Activated CD8-positive, alpha-beta memory T cell treated with anti-CD3 and anti-CD28 coated beads for 24 hours (primary cell): ENCODE measurements around the gene INPP4A.

ENCODE experiments used
- DNase-seq: peaks from one replicate; pipeline ENCODE4 v3.0.0-alpha.2; 2020

Gene INPP4A

GRCh38 chr2:98548920-98549818 is 104.5 kb downstream of the INPP4A start:
- DNase-seq = peak; percentile 53

GRCh38 chr2:98550165-98550564 is 105.5 kb downstream of the INPP4A start:
- peak; percentile 51 for DNase-seq

- DNase-seq = peak; percentile 64
Measured at GRCh38 chr2:98551316-98551715, 106.7 kb downstream of the INPP4A start.

DNA sequence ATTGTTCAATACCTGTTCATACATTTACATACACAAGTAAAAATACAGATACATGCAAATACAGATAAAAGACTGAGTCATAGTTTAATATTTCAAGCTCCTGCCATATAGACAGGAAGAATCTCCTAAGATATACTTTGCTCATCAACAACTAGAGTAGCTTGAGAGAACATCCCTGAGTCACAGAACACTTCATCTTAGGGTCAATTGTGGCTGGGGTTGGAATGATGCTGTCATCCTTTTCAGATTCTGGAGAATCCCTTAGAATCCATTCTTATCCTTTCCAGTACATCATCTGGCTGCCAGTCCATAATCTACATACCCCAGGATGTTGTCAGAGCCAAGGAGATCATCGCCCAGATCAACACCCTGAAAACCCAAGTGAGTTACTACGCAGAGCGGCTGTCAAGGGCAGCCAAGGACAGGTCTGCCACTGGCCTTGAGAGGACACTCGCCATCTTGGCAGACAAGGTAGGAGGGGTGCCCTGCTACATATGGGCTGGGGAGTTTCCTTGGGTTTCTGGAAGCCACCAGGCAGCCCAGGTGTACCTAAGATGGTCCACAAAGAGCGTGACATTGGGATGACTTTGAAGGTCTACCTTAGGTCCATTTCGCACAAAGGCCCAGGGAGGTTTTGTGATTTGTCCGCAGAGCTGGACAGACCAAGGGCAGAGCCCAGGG is 108.0 kb downstream of the INPP4A start:
- DNase-seq = peak; percentile 32

DNA sequence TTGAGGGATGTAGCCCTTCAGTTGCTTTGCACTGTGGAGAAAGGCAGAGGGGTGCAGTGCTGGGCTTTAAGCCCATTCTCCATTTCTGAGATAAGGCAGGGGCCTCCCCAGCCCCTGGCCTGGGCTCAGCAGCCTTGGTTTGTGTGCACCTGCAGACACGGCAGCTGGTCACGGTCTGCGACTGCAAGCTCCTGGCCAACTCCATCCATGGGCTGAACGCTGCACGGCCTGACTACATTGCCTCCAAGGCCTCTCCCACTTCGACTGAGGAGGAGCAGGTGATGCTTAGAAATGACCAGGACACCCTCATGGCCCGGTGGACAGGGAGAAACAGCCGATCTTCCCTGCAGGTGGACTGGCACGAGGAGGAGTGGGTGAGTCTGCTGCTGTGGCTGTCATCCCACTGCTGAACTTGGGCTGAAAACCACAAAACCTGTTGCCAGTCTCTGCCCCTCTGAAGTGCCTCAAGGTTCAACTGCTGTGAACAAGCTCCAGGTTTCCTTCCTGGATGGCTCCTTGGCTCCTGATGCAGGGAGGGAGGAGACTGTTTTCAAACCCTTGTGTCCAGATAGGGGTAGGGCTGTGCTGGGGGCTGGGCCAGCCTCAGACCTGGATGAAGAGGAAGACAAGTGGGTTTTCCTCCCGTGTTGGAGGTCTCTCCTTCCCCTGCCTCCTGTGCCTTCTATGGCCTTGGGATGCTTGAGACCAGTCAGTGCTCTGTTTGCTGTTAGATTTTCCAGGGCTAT is 109.6 kb downstream of the INPP4A start:
- no peak for DNase-seq

- DNase-seq = no peak
Measured at GRCh38 chr2:98555696-98556095, 111.0 kb downstream of the INPP4A start.

- no peak for DNase-seq
Measured at GRCh38 chr2:98556344-98557033, 111.8 kb downstream of the INPP4A start.

DNA sequence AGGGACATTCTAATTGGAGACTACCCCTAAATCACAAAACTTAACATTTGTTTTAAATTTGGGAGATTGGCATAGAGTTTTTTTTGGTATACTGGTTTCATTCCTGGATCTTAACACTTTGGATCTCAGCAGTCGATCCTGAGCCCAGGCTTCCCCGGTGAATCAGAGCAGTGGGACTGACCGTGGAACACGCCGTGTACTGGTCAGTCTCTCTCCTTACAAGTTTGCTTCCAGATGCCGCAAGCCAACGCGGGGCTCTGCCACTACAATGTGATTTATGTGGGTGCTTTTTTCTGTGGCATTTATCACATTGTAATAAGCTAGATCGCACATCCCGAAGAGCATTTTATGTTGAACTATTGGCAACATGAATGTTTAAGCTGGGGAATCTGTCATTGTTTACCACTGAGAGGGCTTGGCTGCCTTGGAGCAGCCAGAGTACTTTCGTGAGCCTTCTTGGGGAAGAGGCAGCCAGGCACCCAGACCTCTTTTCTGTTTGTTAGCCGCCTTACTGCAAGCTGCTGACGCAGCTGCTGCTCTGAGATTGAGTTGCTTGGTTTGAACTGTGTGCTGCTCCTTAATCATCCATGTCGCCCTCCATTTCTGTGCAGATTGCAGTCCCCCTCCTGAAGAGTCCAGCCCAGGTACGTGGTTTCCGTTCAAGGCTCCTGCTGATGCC is 114.3 kb downstream of the INPP4A start:
- no peak for DNase-seq

DNA sequence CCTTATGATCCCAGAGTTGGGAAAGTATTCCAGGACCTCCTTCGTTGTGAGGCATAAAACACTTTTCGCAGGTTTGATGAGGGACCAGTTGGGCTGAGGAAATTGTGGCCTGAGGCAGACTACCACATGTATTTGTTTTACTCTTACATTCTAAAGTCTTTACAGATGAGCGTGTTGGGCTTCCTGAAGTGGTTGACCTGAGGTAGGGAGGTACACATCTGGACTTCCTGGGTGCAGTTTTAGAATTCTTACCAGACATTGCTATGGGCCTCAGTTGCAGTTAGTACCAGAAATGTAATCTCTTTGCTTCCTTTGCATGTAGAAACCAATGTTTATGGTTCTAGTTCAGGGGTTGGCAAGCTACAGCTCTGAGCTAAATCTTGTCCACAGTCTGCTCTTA is 114.9 kb downstream of the INPP4A start:
- DNase-seq = no peak

- no peak for DNase-seq
Measured at GRCh38 chr2:98560256-98560771, 115.7 kb downstream of the INPP4A start.

DNA sequence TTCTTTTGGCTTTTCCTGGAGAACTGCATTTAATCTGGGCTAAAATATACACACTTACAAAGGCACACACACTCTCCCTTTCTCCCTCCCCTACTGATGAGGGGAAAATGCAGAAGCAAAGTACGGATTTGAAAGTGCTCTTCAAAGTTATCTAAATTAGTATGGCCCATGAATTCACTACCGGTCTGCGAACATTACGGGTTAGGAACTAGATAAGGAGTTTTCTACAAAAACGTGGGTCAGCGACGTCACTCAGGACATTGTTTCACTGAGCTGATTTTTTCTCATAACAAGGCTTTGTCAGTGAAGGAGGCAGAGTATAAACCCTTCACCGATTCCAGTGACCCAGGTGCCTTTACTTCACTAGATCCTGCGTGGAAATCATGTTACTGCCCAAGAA is 116.4 kb downstream of the INPP4A start:
- DNase-seq = no peak

DNA sequence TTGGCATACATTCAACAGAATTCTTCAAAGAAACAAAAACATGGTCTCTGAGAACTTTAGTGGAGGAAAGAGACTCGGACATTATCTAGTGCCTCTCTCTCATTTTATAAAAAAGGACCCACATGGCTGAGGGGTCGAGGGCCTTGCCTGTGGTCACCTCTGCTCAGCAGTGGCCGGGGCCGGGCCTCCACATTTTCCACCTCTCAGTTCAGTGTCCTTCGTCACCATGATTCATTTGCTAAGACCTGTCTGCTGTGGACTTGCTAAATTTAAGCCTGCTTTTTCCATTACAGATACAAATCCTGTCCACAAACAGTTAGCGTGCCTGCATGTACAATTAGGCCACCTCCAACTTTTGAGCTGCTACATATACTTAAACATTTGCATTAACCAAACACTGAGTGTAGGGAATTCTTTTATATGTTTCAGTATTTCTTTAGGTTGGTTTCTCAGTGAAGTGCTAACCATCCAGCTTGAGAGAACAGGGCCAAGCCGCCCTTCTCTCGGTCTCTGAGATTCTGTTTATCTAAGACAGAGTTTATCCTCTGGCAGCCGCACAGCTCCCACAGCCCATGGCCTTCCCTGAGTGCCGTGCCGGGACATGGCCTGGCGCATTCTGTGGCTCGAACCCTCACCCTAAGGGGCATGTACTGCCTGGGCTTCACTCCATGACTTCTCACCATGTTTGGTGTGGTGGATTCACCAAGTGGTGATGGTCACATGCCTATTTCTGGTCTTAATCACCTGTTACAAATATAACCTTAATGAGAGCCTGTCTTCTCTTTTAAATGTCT is 117.4 kb downstream of the INPP4A start:
- no peak for DNase-seq

GRCh38 chr2:98563394-98563793 is 118.7 kb downstream of the INPP4A start:
- no peak for DNase-seq

- DNase-seq = no peak
Measured at GRCh38 chr2:98564541-98565132, 120.0 kb downstream of the INPP4A start.

- DNase-seq = no peak
Measured at GRCh38 chr2:98565286-98565860, 120.7 kb downstream of the INPP4A start.

GRCh38 chr2:98565941-98566340 is 121.3 kb downstream of the INPP4A start:
- DNase-seq = no peak

DNA sequence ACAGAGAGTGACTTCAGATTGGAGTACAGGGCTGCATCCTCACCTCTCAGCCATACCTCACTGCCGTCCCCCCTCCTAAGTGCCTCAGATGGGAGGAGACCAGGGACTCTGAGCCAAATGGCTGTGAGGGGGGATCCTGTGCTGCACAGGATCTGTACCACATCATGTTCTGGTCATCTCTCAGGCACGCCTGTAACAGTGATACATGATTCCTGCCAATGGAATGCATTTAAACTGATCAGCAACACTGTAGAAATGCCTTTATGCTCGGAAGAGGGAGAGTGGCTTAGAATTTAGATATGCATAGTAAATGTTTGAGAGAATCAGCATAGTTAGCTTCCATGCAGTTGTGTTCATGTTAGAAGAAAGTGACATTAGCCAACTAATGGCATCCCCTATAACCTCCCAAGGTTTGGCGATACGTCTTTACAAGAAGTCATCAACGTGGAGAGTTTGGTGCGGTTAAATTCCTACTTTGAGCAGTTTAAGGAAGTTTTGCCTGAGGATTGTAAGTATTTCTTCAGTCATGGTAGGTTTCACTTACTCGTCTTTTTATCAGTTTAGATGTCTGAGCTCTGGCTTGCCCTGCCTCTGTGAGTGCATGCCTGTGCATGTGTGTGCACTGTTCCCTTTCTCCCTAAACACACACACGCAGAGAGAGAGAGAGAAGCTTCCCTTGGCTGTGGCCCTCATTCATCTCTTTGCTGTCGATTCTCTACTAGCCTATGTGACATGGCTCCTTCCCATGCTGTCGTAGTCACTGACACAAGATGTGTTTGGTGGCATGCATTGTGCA is 123.7 kb downstream of the INPP4A start:
- DNase-seq = no peak

DNA sequence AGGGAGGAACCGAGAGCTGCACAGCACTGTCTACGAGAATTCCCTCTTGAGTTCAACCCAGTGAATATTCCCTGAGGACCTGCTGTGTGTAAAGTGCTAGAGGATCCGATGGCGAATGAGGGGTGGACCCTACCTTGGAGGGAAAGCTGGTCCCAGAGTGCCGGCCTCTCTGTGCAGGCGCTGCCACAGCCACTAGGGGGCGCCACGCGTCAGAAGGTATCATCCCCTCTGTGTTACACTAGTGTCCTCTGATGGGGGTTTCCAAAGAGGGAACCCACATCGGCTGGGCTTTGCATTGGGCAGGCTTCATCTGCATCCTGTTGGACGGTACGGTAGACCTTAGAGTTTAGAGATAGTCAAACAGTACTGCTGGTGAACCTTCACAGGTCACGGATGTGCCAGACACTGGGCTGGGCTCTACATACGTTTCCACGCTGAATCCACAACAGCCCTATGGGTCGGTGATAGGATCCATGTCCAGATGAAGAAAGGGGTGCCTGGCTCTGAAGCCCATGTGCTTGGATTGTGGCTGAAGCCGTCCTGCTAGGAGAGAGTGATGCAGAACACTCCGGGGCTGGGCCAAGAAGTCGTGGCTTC is 124.6 kb downstream of the INPP4A start:
- DNase-seq = peak; percentile 91

DNA sequence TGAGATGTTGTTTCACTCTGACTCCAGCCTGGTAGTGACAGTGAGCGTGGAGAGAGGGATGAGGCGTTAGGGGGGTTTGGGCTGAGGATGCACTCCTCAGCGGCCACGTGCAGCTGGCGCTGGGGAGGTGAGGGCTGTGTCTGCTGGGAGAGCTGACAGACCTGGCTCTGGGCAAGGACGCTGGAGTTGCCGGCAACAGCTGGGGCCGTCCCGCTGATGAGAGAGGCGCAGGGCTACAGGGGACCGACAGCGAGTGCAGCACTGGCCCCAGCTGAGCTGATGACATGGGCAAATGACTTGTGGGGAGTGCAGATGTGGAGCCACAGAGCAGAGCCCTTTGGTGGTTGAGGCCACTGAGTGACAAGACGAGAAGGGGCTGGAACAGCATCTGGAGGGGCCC is 125.3 kb downstream of the INPP4A start:
- DNase-seq = no peak
